ENCODE measurements around the gene PLA2G2F. TPM values are rescaled to one million over a fixed set of nuclear protein-coding genes. Genes with fewer than 3 reads are reported as not detected.
A peak's percentile ranks its signal among the peaks of the same experiment; 100 is the strongest.

The PLA2G2F gene
- total and polyA plus RNA-seq, 2 of the 13 experiments (the other 11 are each of a cell fraction or from before 2014, with no cell fraction given) = not detected

GRCh38 chr1:20182415-20182814 is 43.3 kb downstream of the PLA2G2F start:
- Histone ChIP-seq H3K27ac (ENCODE audit: extremely low read length, insufficient read depth, low read length) (no peak overlapping the region), H3K36me3 (replicated peaks in 1 of 2; ENCODE audit: control insufficient read depth in 1 of 2, insufficient read depth in 2 of 2, low read length in 2 of 2) (no peaks in the 10 kb centered on the region), H2AFZ (ENCODE audit: low read length) (no peak overlapping the region), H3K4me1 (ENCODE audit: insufficient read depth, low read length) (peaks cover 34% of the 10 kb centered on the region), H3K4me2 (ENCODE audit: low read depth, low read length) (no peak overlapping the region), H3K9me3 (ENCODE audit: low read length) (no peaks in the 10 kb centered on the region), H3K79me2 (ENCODE audit: insufficient read depth, low read length) (no peaks in the 10 kb centered on the region), H4K20me1 (ENCODE audit: insufficient read depth, low read length) (no peaks in the 10 kb centered on the region), H3K9ac (ENCODE audit: insufficient read depth, low read depth, low read length) (no peak overlapping the region), H3K27me3 (ENCODE audit: control insufficient read depth in 1 of 2, insufficient read depth in 2 of 2, low read length in 2 of 2) (peaks cover 0 to 41% of the 10 kb centered on the region in 2 experiments; a peak in 1 of 5 replicates), H3K4me3 (replicated peaks in 1 of 3; ENCODE audit: insufficient read depth in 1 of 3, low read depth in 2 of 3, low read length in 3 of 3) (no peak overlapping the region)
- no peak for ATAC-seq
- in situ Hi-C loops (cut with HindIII; ENCODE audit: extremely low pct_ligation_motif_present, low pct_unique_long_range_greater_than_20kb) (no loop called here), intact Hi-C loops (cut with micrococcal nuclease; ENCODE audit: unreplicated experiment) (no loop called here)
- TF ChIP-seq ZBTB43 (CRISPR knock-in tag; conservative IDR thresholded peaks at IDR 0.05) (no peak), ZNF841 (CRISPR knock-in tag; IDR thresholded peaks at IDR 0.05; ENCODE audit: borderline replicate concordance) (no peak)
- FAIRE-seq = no peak
- POLR2A ChIA-PET = no interaction called here
- no peak for DNase-seq (ENCODE audit: low spot score)
- CTCF ChIA-PET (ENCODE audit: low intra/inter-chr PET ratio, low total read pairs) = no interaction called here
- BruUV-seq (replicated peaks) = no TSS peak

GRCh38 chr1:20183035-20183434 is 43.9 kb downstream of the PLA2G2F start:
- FAIRE-seq (no peak), ATAC-seq (no peak), DNase-seq (ENCODE audit: low spot score) (no peak)
- Histone ChIP-seq H3K36me3 (replicated peaks in 1 of 2; ENCODE audit: control insufficient read depth in 1 of 2, insufficient read depth in 2 of 2, low read length in 2 of 2) (no peaks in the 10 kb centered on the region), H4K20me1 (ENCODE audit: insufficient read depth, low read length) (no peaks in the 10 kb centered on the region), H3K4me3 (replicated peaks in 1 of 3; ENCODE audit: insufficient read depth in 1 of 3, low read depth in 2 of 3, low read length in 3 of 3) (no peak overlapping the region), H3K9me3 (ENCODE audit: low read length) (no peaks in the 10 kb centered on the region), H3K4me2 (ENCODE audit: low read depth, low read length) (no peak overlapping the region), H3K9ac (ENCODE audit: insufficient read depth, low read depth, low read length) (no peak overlapping the region), H2AFZ (ENCODE audit: low read length) (no peak overlapping the region), H3K27me3 (ENCODE audit: control insufficient read depth in 1 of 2, insufficient read depth in 2 of 2, low read length in 2 of 2) (peaks cover under 1 to 43% of the 10 kb centered on the region in 2 experiments; a peak in 2 of 5 replicates), H3K79me2 (ENCODE audit: insufficient read depth, low read length) (no peaks in the 10 kb centered on the region), H3K4me1 (ENCODE audit: insufficient read depth, low read length) (peaks cover 34% of the 10 kb centered on the region), H3K27ac (ENCODE audit: extremely low read length, insufficient read depth, low read length) (no peak overlapping the region)
- TF ChIP-seq SMAD3 (CRISPR knock-in tag; IDR thresholded peaks at IDR 0.05) (no peak), CREB1 (IDR thresholded peaks at IDR 0.05) (0 out of 2 replicates have a peak, but pooled peaks have one; percentile 3), CREB1 (CRISPR knock-in tag; IDR thresholded peaks at IDR 0.05) (no peak), CEBPB (IDR thresholded peaks at IDR 0.05; ENCODE audit: borderline replicate concordance, low read depth, low read length) (0 out of 2 replicates have a peak, but pooled peaks have one; percentile 0)
- WGBS (ENCODE audit: low lambda C conversion rate) = 14% methylated on average over 7 of the region's 10 CpGs
- BruUV-seq (replicated peaks) = no TSS peak
- intact Hi-C loops (cut with micrococcal nuclease; ENCODE audit: unreplicated experiment) = no loop called here
- ChIA-PET CTCF (ENCODE audit: low intra/inter-chr PET ratio, low total read pairs) (no interaction called here), POLR2A (no interaction called here)
- in situ Hi-C loops (cut with HindIII; ENCODE audit: extremely low pct_ligation_motif_present, low pct_unique_long_range_greater_than_20kb) = no loop called here
